GM23338 (cell line): ENCODE measurements around the gene TMEM92. TPM values are rescaled to one million over a fixed set of nuclear protein-coding genes. Genes with fewer than 3 reads are reported as not detected.

Source experiments
- ATAC-seq: fragments of 200-7000 bp; cut with Tn5 transposase; 3 replicates; pipeline ENCODE4 v1.9.1; 2020
- DNase-seq: peaks from one replicate; pipeline ENCODE4 v3.0.0-alpha.2; 2015; ENCODE audit warnings: low spot score
- H2AFZ ChIP-seq: fragments of 200-600 bp; sonication (generic); 2 replicates; pipeline ENCODE4 v1.8.0; 2016; ENCODE audit warnings: antibody characterized with exemption, mild to moderate bottlenecking, moderate library complexity
- H3F3A ChIP-seq: fragments of 200-600 bp; sonication (generic); replicated peaks from 2 replicates; pipeline ENCODE4 v1.8.0; 2017; ENCODE audit warnings: antibody characterized with exemption, mixed run types, low read depth
- H3K27ac ChIP-seq: fragments of 200-600 bp; sonication (generic); 2 replicates; pipeline ENCODE4 v1.6.1; 2016; ENCODE audit warnings: low read depth
- H3K27me3 ChIP-seq: fragments of 200-600 bp; sonication (generic); 2 replicates; pipeline ENCODE4 v1.8.0; 2016; ENCODE audit warnings: mild to moderate bottlenecking, mixed run types, moderate library complexity; ENCODE audit not compliant: insufficient read depth
- H3K36me3 ChIP-seq: fragments of 200-600 bp; sonication (generic); 2 replicates; pipeline ENCODE4 v1.8.0; 2016; ENCODE audit warnings: mild to moderate bottlenecking; ENCODE audit not compliant: insufficient read depth
- H3K4me1 ChIP-seq: fragments of 200-600 bp; sonication (generic); 2 replicates; pipeline ENCODE4 v1.8.0; 2016; ENCODE audit warnings: mild to moderate bottlenecking, moderate library complexity; ENCODE audit not compliant: insufficient read depth
- H3K4me2 ChIP-seq: fragments of 200-600 bp; sonication (generic); 2 replicates; pipeline ENCODE4 v1.7.1; 2017; ENCODE audit warnings: mixed run types
- H3K4me3 ChIP-seq: fragments of 200-600 bp; sonication (generic); 2 replicates; pipeline ENCODE4 v1.6.1; 2016; ENCODE audit warnings: mixed run types
- H3K79me2 ChIP-seq: fragments of 200-600 bp; sonication (generic); replicated peaks from 2 replicates; pipeline ENCODE4 v1.8.0; 2017; ENCODE audit warnings: mild to moderate bottlenecking; ENCODE audit not compliant: insufficient read depth
- H3K9me2 ChIP-seq: fragments of 200-600 bp; sonication (generic); 2 replicates; pipeline ENCODE4 v1.8.0; 2017; ENCODE audit not compliant: insufficient read depth
- H4K20me1 ChIP-seq: fragments of 200-600 bp; sonication (generic); replicated peaks from 2 replicates; pipeline ENCODE4 v1.8.0; 2017; ENCODE audit warnings: mild to moderate bottlenecking; ENCODE audit not compliant: insufficient read depth
- H3K27ac Mint-ChIP-seq: 2 replicates; pipeline ENCODE4 v1.8.0; 2020; ENCODE audit warnings: inconsistent platforms, mild to moderate bottlenecking, moderate library complexity, mixed read lengths
- H3K27me3 Mint-ChIP-seq: 3 replicates; pipeline ENCODE4 v1.8.0; 2022; ENCODE audit warnings: low read depth, mild to moderate bottlenecking, moderate library complexity, mixed read lengths, inconsistent platforms; ENCODE audit not compliant: insufficient read depth, poor library complexity
- H3K36me3 Mint-ChIP-seq: 3 replicates; pipeline ENCODE4 v1.8.0; 2021; ENCODE audit warnings: low read depth, mild to moderate bottlenecking, inconsistent platforms, moderate library complexity, mixed read lengths
- H3K4me1 Mint-ChIP-seq: 3 replicates; pipeline ENCODE4 v1.8.0; 2020; ENCODE audit warnings: mild to moderate bottlenecking, inconsistent platforms, mixed read lengths
- H3K4me3 Mint-ChIP-seq: 3 replicates; pipeline ENCODE4 v1.8.0; 2021; ENCODE audit warnings: moderate library complexity, mild to moderate bottlenecking, inconsistent platforms, mixed read lengths
- H3K9me3 Mint-ChIP-seq: 3 replicates; pipeline ENCODE4 v1.8.0; 2020; ENCODE audit warnings: moderate library complexity, mild to moderate bottlenecking, inconsistent platforms, mixed read lengths
- CTCF ChIP-seq, 2 experiments: fragments of 200-600 bp in 1 of 2; sonication (generic) in 1 of 2; conservative IDR thresholded peaks; 2 replicates each; pipeline versions ENCODE4 v1.5.1 to v1.6.1; 2016 to 2017; ENCODE audit warnings: antibody characterized with exemption in 2 of 2, low read depth in 2 of 2, mild to moderate bottlenecking in 2 of 2, moderate library complexity in 1 of 2
- ETS1 ChIP-seq: IDR thresholded peaks from 2 replicates; pipeline ENCODE4 v1.6.1; 2016; ENCODE audit warnings: antibody characterized with exemption
- EZH2 ChIP-seq: fragments of 200-600 bp; sonication (generic); IDR thresholded peaks from one replicate; pipeline ENCODE4 v1.8.0; 2017; ENCODE audit warnings: antibody characterized with exemption, mild to moderate bottlenecking, low read depth; ENCODE audit not compliant: unreplicated experiment
- EZH2phosphoT487 ChIP-seq: fragments of 200-600 bp; sonication (generic); IDR thresholded peaks from one replicate; pipeline ENCODE4 v1.8.1; 2018; ENCODE audit warnings: antibody characterized with exemption; ENCODE audit not compliant: unreplicated experiment
- NANOG ChIP-seq: IDR thresholded peaks from 2 replicates; pipeline ENCODE4 v1.6.1; 2016; ENCODE audit warnings: antibody characterized with exemption, borderline replicate concordance
- POLR2AphosphoS5 ChIP-seq: IDR thresholded peaks from 2 replicates; pipeline ENCODE4 v1.6.1; 2016; ENCODE audit warnings: antibody characterized with exemption, low read depth
- REST ChIP-seq: IDR thresholded peaks from one replicate; pipeline ENCODE4 v1.6.1; 2018; ENCODE audit warnings: antibody characterized with exemption; ENCODE audit not compliant: unreplicated experiment
- ZNF331 ChIP-seq: fragments of 250-450 bp; sonication (Bioruptor Pico); IDR thresholded peaks from 2 replicates; pipeline ENCODE4 v1.5.0; 2020; ENCODE audit warnings: low read depth, mild to moderate bottlenecking, moderate library complexity
- ZNF462 ChIP-seq: fragments of 250-450 bp; sonication (Bioruptor Pico); IDR thresholded peaks from 2 replicates; pipeline ENCODE4 v1.5.0; 2020; ENCODE audit warnings: mild to moderate bottlenecking, moderate library complexity
- polyA plus RNA-seq: library from polyadenylated mRNA; unstranded; fragments of >200 nt; fragmentation: Nextera tagmentation; extraction: Ambion mirVana; gene quantifications from 2 replicates; pipeline ENCODE4 v1.2.1, GENCODE V29; 2016
- total RNA-seq: library from RNA; depleted of rRNA; stranded (reverse); fragments of >200 nt; shearing (Covaris generic); gene quantifications from 2 replicates; pipeline ENCODE4 v1.2.3, GENCODE V29; 2014

The TMEM92 gene
- total and polyA plus RNA-seq, 2 experiments from 2014 or later: 9.7 to 18.4 TPM

DNA sequence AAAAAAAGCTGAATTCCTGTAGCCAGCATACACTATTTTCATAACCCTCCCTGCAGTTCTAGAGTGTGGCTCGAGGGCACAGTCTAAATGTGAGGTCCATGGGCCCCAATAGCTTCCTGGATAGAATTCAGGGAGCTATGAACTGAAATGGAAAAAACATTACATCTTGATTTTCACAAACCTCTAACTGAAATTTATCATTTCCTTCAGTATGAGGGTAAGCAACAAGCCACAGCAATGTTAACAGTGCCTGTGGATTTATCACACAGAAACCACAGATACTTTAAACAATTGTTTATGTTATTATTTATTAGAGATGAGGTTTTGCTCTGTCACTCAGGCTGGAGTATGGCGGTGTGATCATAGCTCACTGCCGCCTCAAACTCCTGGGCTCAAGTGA lies 18.2 kb downstream of the TMEM92 start:
- H3K27me3 ChIP-seq: no peaks in the 10 kb centered on the region
- ATAC-seq (no peak), DNase-seq (no peak)
- peaks cover 4% of the 10 kb centered on the region; the same call in 1 of the 2 replicates for H3K4me1 ChIP-seq
- H3K4me3 Mint-ChIP-seq: no peak overlapping the region
- peaks cover 5% of the 10 kb centered on the region for H3K27me3 Mint-ChIP-seq
- no peak overlapping the region for H3K27ac Mint-ChIP-seq
- no peak overlapping the region for H3K27ac ChIP-seq
- H2AFZ ChIP-seq: no peak overlapping the region
- H3K36me3 ChIP-seq: no peaks in the 10 kb centered on the region
- no peaks in the 10 kb centered on the region for H3F3A ChIP-seq
- H4K20me1 ChIP-seq: no peaks in the 10 kb centered on the region
- no peaks in the 10 kb centered on the region for H3K36me3 Mint-ChIP-seq
- no peaks in the 10 kb centered on the region for H3K79me2 ChIP-seq
- no peak overlapping the region for H3K4me2 ChIP-seq
- peaks cover 5% of the 10 kb centered on the region; the same call in 2 of the 3 replicates for H3K4me1 Mint-ChIP-seq
- no peaks in the 10 kb centered on the region for H3K9me3 Mint-ChIP-seq
- no peaks in the 10 kb centered on the region for H3K9me2 ChIP-seq
- no peak overlapping the region for H3K4me3 ChIP-seq
- TF ChIP-seq NANOG (no peak), ZNF331 (CRISPR knock-in tag) (no peak), EZH2phosphoT487 (no peak)

DNA sequence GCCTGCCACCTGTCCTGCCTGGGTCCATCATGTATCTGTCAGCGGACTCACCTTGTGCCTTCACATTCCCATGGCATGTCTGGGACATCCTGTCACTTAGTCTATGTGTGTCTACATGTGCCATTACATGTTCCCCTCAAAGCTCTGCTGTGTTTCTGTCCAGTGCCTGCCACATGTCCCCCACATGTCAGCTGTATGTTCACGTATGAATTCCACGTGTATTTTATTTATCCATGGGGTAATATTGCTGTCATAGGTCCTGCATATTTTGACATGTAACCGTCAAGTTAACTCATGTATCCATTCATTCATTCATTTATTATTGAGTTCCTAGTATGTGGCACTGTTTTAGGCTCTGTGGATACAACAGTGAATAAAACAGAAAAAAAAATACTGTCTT lies 20.8 kb downstream of the TMEM92 start:
- Histone ChIP-seq H4K20me1 (no peaks in the 10 kb centered on the region), H3K4me1 (peaks cover 1% of the 10 kb centered on the region; the same call in 1 of the 2 replicates), H3K79me2 (no peaks in the 10 kb centered on the region), H3K27ac (no peak overlapping the region), H3K4me2 (no peak overlapping the region), H3K4me3 (no peak overlapping the region), H3K27me3 (no peaks in the 10 kb centered on the region), H3F3A (0 out of 2 replicates have a peak, but pooled peaks cover 5% of the 10 kb centered on the region), H3K9me2 (no peaks in the 10 kb centered on the region), H3K36me3 (no peaks in the 10 kb centered on the region), H2AFZ (no peak overlapping the region)
- H3K27ac Mint-ChIP-seq: no peak overlapping the region
- DNase-seq (no peak), ATAC-seq (no peak)
- no peak overlapping the region for H3K4me3 Mint-ChIP-seq
- H3K36me3 Mint-ChIP-seq: no peaks in the 10 kb centered on the region
- peaks cover 2% of the 10 kb centered on the region; the same call in 2 of the 3 replicates for H3K4me1 Mint-ChIP-seq
- peaks cover 2% of the 10 kb centered on the region for H3K27me3 Mint-ChIP-seq
- no peaks in the 10 kb centered on the region for H3K9me3 Mint-ChIP-seq
- TF ChIP-seq ZNF462: no peak
- no peak for TF ChIP-seq CTCF (conservative IDR thresholded peaks at IDR 0.05; ENCODE audit: low read depth in 2 of 2)
- TF ChIP-seq POLR2AphosphoS5: no peak
- no peak for TF ChIP-seq ETS1
- no peak for TF ChIP-seq REST
- TF ChIP-seq EZH2: no peak
- TF ChIP-seq ZNF331 (CRISPR knock-in tag): no peak
- no peak for TF ChIP-seq NANOG
